ENCODE results near the gene SCGB3A1.

- TF ChIP-seq ZNF317 (CRISPR knock-in tag; IDR thresholded peaks at IDR 0.05; ENCODE audit: borderline replicate concordance, low read depth) (no peak), CTCF (IDR thresholded peaks at IDR 0.05) (no peak; the same call in 1 of the 2 replicates), ZNF671 (CRISPR knock-in tag; IDR thresholded peaks at IDR 0.05) (no peak), ZNF425 (CRISPR knock-in tag; conservative IDR thresholded peaks at IDR 0.05) (no peak), ESRRA (CRISPR knock-in tag; IDR thresholded peaks at IDR 0.05; ENCODE audit: borderline replicate concordance) (no peak), PRDM15 (CRISPR knock-in tag; IDR thresholded peaks at IDR 0.05) (no peak), ZNF121 (CRISPR knock-in tag; IDR thresholded peaks at IDR 0.05) (no peak), CREM (CRISPR knock-in tag; IDR thresholded peaks at IDR 0.05) (no peak), USF1 (CRISPR knock-in tag; IDR thresholded peaks at IDR 0.05) (no peak), RELA (CRISPR knock-in tag; IDR thresholded peaks at IDR 0.05; ENCODE audit: borderline replicate concordance) (no peak)
Measured at GRCh38 chr5:180606215-180606785, 15.0 kb upstream of the SCGB3A1 start.

Data from WTC11 (cell line).